Parathyroid adenoma (tissue), 2 donors: ENCODE measurements around the gene PPM1L.

ENCODE experiments used
- H2AFZ ChIP-seq: fragments of 300-600 bp; sonication (generic); one replicate; pipeline ENCODE4 v1.7.0; 2017; ENCODE audit warnings: antibody characterized with exemption, mild to moderate bottlenecking
- H3K27ac ChIP-seq: fragments of 300-600 bp; sonication (generic); one replicate; pipeline ENCODE4 v1.7.0; 2017
- H3K27me3 ChIP-seq: fragments of 300-600 bp; sonication (generic); one replicate; pipeline ENCODE4 v1.7.0; 2017; ENCODE audit warnings: low read length; ENCODE audit not compliant: control insufficient read depth, insufficient read depth
- H3K36me3 ChIP-seq: fragments of 300-600 bp; sonication (generic); one replicate; pipeline ENCODE4 v1.7.0; 2017; ENCODE audit warnings: low read length; ENCODE audit not compliant: control insufficient read depth, insufficient read depth
- H3K4me1 ChIP-seq: fragments of 300-600 bp; sonication (generic); one replicate; pipeline ENCODE4 v1.7.0; 2017; ENCODE audit warnings: control low read depth
- H3K4me2 ChIP-seq: fragments of 300-600 bp; sonication (generic); one replicate; pipeline ENCODE4 v1.7.0; 2017; ENCODE audit warnings: low read length
- H3K4me3 ChIP-seq: fragments of 300-600 bp; sonication (generic); one replicate; pipeline ENCODE4 v1.7.0; 2017; ENCODE audit warnings: low read depth, low read length
- H3K79me2 ChIP-seq: fragments of 300-600 bp; sonication (generic); one replicate; pipeline ENCODE4 v1.7.0; 2017; ENCODE audit warnings: control low read depth
- H3K9ac ChIP-seq: fragments of 300-600 bp; sonication (generic); one replicate; pipeline ENCODE4 v1.7.0; 2017; ENCODE audit warnings: mild to moderate bottlenecking
- H3K9me3 ChIP-seq: fragments of 300-600 bp; sonication (generic); one replicate; pipeline ENCODE4 v1.7.0; 2017; ENCODE audit warnings: low read length; ENCODE audit not compliant: control insufficient read depth
- CTCF ChIP-seq: fragments of 300-600 bp; sonication (generic); IDR thresholded peaks from one replicate; pipeline ENCODE4 v1.7.0; 2017; ENCODE audit warnings: antibody characterized with exemption, mild to moderate bottlenecking
- donor health status: primary hyperparathyroidism.

Gene PPM1L

GRCh38 chr3:160893207-160893606 lies 137.2 kb downstream of the PPM1L start:
- Histone ChIP-seq H3K9ac (no peak overlapping the region), H3K79me2 (peaks cover 3% of the 10 kb centered on the region), H3K27ac (no peak overlapping the region), H3K4me1 (no peaks in the 10 kb centered on the region), H3K27me3 (no peaks in the 10 kb centered on the region), H2AFZ (no peak overlapping the region), H3K4me2 (no peak overlapping the region), H3K4me3 (no peak overlapping the region), H3K36me3 (no peaks in the 10 kb centered on the region), H3K9me3 (no peaks in the 10 kb centered on the region)
- no peak for TF ChIP-seq CTCF

GRCh38 chr3:160904691-160905090 lies 148.7 kb downstream of the PPM1L start:
- no peak for TF ChIP-seq CTCF
- Histone ChIP-seq H3K9me3 (no peaks in the 10 kb centered on the region), H3K27me3 (no peaks in the 10 kb centered on the region), H3K4me3 (no peak overlapping the region), H3K27ac (no peak overlapping the region), H2AFZ (no peak overlapping the region), H3K4me1 (peaks cover 3% of the 10 kb centered on the region), H3K79me2 (peaks cover 20% of the 10 kb centered on the region), H3K9ac (no peak overlapping the region), H3K36me3 (no peaks in the 10 kb centered on the region), H3K4me2 (no peak overlapping the region)

- H3K4me3 ChIP-seq, result no peak overlapping the region
- no peak overlapping the region for H2AFZ ChIP-seq
- H3K9ac ChIP-seq, result no peak overlapping the region
- peaks cover 29% of the 10 kb centered on the region for H3K79me2 ChIP-seq
- H3K9me3 ChIP-seq, result no peaks in the 10 kb centered on the region
- no peak overlapping the region for H3K27ac ChIP-seq
- H3K4me1 ChIP-seq, result peaks cover 3% of the 10 kb centered on the region
- no peaks in the 10 kb centered on the region for H3K36me3 ChIP-seq
- H3K4me2 ChIP-seq, result no peak overlapping the region
- no peaks in the 10 kb centered on the region for H3K27me3 ChIP-seq
- TF ChIP-seq CTCF, result no peak
These were observed 150.6 kb downstream of the PPM1L start for GRCh38 chr3:160906646-160907045.

DNA sequence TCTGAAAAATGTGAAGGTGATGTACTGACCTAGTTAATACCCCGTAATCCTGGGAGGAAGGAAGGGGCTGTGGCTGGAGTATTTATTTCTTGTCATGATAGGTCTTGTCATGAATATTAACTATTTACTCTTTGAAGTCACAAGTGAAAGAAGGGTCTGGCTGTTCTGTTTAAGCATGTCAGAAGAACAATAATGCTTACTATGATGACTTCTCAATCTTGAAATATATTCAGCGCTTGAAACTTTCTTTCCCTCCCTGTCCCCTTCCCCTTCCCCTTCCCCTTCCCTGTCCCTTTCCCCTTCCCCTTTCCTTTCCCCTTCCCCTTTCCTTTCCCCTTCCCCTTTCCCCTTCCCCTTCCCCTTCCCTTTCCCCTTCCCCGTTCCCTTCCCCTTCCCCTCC lies 153.9 kb downstream of the PPM1L start:
- Histone ChIP-seq H3K4me1 (no peaks in the 10 kb centered on the region), H3K4me2 (no peak overlapping the region), H3K36me3 (no peaks in the 10 kb centered on the region), H3K9me3 (no peaks in the 10 kb centered on the region), H3K27me3 (no peaks in the 10 kb centered on the region), H3K4me3 (no peak overlapping the region), H3K27ac (no peak overlapping the region), H3K79me2 (peaks cover 37% of the 10 kb centered on the region), H2AFZ (no peak overlapping the region), H3K9ac (no peak overlapping the region)
- TF ChIP-seq CTCF, result no peak

DNA sequence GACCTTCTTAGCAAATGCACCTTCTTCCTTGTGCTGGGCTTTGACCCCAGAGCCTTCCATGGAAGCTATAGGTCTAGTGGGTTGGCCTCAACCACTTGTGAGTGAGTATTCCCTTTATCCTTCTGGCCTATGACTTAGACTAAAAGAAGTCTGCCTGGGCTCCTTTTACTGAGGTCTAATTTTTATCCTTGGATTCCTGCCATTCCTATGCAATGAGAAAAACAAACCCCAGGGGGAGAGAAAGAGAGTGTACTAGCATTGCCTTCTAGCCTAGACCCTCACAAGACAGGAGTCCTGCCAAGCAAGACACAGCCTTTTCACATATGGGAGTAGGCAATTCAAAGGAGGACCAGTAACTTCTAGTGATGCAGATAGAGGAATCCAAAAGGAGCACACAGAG lies 155.4 kb downstream of the PPM1L start:
- no peaks in the 10 kb centered on the region for H3K4me1 ChIP-seq
- H3K27me3 ChIP-seq, result no peaks in the 10 kb centered on the region
- peaks cover 32% of the 10 kb centered on the region for H3K79me2 ChIP-seq
- TF ChIP-seq CTCF, result no peak
- no peak overlapping the region for H3K27ac ChIP-seq
- H3K9me3 ChIP-seq, result no peaks in the 10 kb centered on the region
- no peaks in the 10 kb centered on the region for H3K36me3 ChIP-seq
- no peak overlapping the region for H3K9ac ChIP-seq
- no peak overlapping the region for H2AFZ ChIP-seq
- H3K4me2 ChIP-seq, result no peak overlapping the region
- no peak overlapping the region for H3K4me3 ChIP-seq
